Measurements from ENCODE around the gene COPE. TPM values are rescaled to one million over a fixed set of nuclear protein-coding genes. Genes with fewer than 3 reads are reported as not detected.

COPE gene
- total and polyA plus RNA-seq, 7 donors: 130 to 346 (median 198) TPM

DNA sequence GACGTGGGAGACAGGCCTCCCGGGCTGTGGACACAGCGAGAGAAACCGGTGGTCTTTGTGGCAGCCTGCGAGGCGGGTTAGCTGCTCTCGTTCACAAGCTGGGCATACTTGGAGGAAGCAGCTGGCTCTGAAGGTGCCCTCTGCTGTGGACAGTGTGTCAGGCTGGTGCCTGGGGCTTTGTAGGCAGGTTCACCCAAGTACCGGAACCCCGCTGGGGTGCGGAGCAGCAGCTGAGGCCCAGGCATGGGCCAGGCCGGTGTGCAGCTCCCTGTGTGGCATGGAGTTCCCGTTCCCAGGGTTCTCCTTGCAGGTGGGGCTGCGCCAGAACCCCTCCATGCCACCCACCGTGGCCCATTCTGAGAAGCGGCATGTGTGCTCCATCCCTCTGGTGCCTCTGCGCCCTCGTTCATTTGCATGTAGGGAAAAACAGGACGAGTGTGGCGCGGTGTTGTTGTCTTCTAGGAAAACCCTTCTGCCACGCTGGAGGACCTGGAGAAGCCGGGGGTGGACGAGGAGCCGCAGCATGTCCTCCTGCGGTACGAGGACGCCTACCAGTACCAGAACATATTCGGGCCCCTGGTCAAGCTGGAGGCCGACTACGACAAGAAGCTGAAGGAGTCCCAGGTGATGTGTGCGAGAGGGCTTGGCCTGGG, 67.4 kb downstream of the COPE start:
- WGBS, 2 donors: 95 to 96% methylated on average over 31 of the region's 31 CpGs
- DNase-seq: no peak
- Histone ChIP-seq H3K4me1 (peaks cover 0 to 46% (median 38%) of the 10 kb centered on the region in 4 donors), H3K27ac (no peak overlapping the region), H3K9me3 (no peaks in the 10 kb centered on the region), H3K27me3 (no peaks in the 10 kb centered on the region), H3K4me3 (no peak overlapping the region), H3K36me3 (peaks cover 33 to 73% (median 65%) of the 10 kb centered on the region in 4 donors)
- TF ChIP-seq CTCF (IDR thresholded peaks at IDR 0.05) (no peak), POLR2A (IDR thresholded peaks at IDR 0.05) (no peak), POLR2AphosphoS5 (IDR thresholded peaks at IDR 0.05) (no peak), EP300 (IDR thresholded peaks at IDR 0.05) (no peak)
- intact Hi-C loops (cut with DNase I): no loop called here

DNA sequence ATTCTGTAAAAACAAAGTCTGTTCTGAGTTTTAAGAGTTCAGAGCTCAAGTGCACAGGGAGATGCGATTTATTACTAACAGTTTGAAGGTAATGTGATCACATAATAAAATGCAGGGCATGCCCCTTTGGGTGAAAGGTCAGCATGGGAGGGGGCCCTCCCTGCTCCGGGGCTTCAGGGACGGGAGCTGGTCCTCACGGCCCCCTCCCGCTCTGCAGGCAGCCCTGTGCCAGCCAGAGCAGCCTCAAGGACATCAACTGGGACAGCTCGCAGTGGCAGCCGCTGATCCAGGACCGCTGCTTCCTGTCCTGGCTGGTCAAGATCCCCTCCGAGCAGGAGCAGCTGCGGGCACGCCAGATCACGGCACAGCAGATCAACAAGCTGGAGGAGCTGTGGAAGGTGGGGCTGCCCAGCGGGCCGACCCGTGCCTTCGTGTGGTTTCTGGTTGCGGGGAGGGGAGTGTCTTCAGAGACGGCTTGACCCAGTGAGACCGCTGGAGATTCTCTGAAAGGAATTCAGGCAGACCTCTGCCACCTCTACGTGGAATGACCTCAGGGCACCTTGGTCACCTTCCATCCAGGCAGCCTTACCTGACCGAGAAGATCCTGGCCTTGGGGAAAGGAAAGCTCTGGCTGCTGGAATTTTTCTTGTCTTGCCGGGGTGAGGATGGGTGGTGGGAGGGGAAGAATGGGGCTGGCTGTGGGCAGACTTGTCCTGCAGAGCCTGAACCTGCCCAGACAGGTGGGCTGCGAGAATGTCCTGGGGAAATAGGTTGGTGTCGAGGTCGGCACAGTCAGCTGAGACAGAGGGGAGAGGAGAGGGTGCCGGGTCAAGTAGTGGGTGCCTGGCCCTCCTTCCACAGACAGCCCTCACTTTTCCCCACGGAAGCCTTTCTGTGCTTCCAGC, 68.5 kb downstream of the COPE start:
- peak overlapping the region; percentile 69 to 74 (median 71) for H3K27ac ChIP-seq
- peaks cover 23 to 62% (median 56%) of the 10 kb centered on the region in 4 donors for H3K36me3 ChIP-seq
- DNase-seq: no peak
- H3K4me3 ChIP-seq: no peak overlapping the region
- intact Hi-C loops (cut with DNase I): no loop called here
- H3K27me3 ChIP-seq: no peaks in the 10 kb centered on the region
- H3K4me1 ChIP-seq: peaks cover 0 to 55% (median 43%) of the 10 kb centered on the region in 4 donors
- TF ChIP-seq POLR2A (IDR thresholded peaks at IDR 0.05): no peak
- TF ChIP-seq POLR2AphosphoS5 (IDR thresholded peaks at IDR 0.05): no peak
- no peak for TF ChIP-seq EP300 (IDR thresholded peaks at IDR 0.05)
- TF ChIP-seq CTCF (IDR thresholded peaks at IDR 0.05): no peak
- 86 to 89% methylated on average over 27 of the region's 27 CpGs for WGBS, 2 donors
- no peaks in the 10 kb centered on the region for H3K9me3 ChIP-seq

GRCh38 chr19:18849838-18850400, 69.3 kb downstream of the COPE start:
- Histone ChIP-seq H3K27ac (peak overlapping the region; percentile 69 to 74 (median 71)), H3K27me3 (no peaks in the 10 kb centered on the region), H3K36me3 (peaks cover 19 to 54% (median 49%) of the 10 kb centered on the region in 4 donors), H3K4me1 (peaks cover 0 to 60% (median 51%) of the 10 kb centered on the region in 4 donors), H3K4me3 (no peak overlapping the region), H3K9me3 (no peaks in the 10 kb centered on the region)
- DNase-seq: no peak
- WGBS, 2 donors: 70 to 72% methylated on average over 16 of the region's 16 CpGs
- TF ChIP-seq POLR2AphosphoS5 (IDR thresholded peaks at IDR 0.05): no peak
- no peak for TF ChIP-seq POLR2A (IDR thresholded peaks at IDR 0.05)
- TF ChIP-seq CTCF (IDR thresholded peaks at IDR 0.05): no peak
- TF ChIP-seq EP300 (IDR thresholded peaks at IDR 0.05): no peak
- intact Hi-C loops (cut with DNase I): loop anchor here (5.0 to 10.0 kb wide), 2 partner anchors 135 to 393 kb away; no protein-coding TSS in a partner anchor

Other genes starting within 250 kb of the COPE start
- gene CRTC1, start 235.7 kb downstream of the COPE start, total RNA-seq: 1 to 10 TPM; 2.5 to 7.2 (median 4.6) TPM
- gene CRTC1, start 235.7 kb downstream of the COPE start, polyA plus RNA-seq: 1 to 10 TPM; 2.8 to 8.9 (median 3.6) TPM
- 1 to 10 TPM in 2 of 4 donors, under 1 TPM in 2; 0.54 to 6.9 (median 1.0) TPM for gene COMP, start 128.1 kb downstream of the COPE start, total RNA-seq
- under 1 TPM in 1 of 3 donors, not detected in 2; 0.22 TPM for gene COMP, start 128.1 kb downstream of the COPE start, polyA plus RNA-seq
- 10 to 100 TPM; 48.4 to 55.3 (median 49.0) TPM for gene UPF1, start 87.4 kb downstream of the COPE start, total RNA-seq
- 10 to 100 TPM; 27.6 to 62.1 (median 31.4) TPM for gene UPF1, start 87.4 kb downstream of the COPE start, polyA plus RNA-seq
- 1 to 10 TPM in 2 of 4 donors, under 1 TPM in 2; 0.36 to 3.6 (median 1.1) TPM for gene CERS1, start 23.2 kb downstream of the COPE start, total RNA-seq
- under 1 TPM in 1 of 3 donors, not detected in 2; 0.70 TPM for gene CERS1, start 23.2 kb downstream of the COPE start, polyA plus RNA-seq
- gene DDX49, start 328 bp upstream of the COPE start, total RNA-seq: 10 to 100 TPM; 32.7 to 39.6 (median 38.4) TPM
- gene DDX49, start 328 bp upstream of the COPE start, polyA plus RNA-seq: 10 to 100 TPM; 35.4 to 51.1 (median 46.1) TPM
- gene HOMER3, start 21.8 kb upstream of the COPE start, total RNA-seq: 10 to 100 TPM; 15.7 to 36.3 (median 31.8) TPM
- gene HOMER3, start 21.8 kb upstream of the COPE start, polyA plus RNA-seq: 10 to 100 TPM in 1 of 3 donors, 1 to 10 TPM in 2; 6.2 to 22.8 (median 6.6) TPM
- gene SUGP2, start 114.1 kb upstream of the COPE start, total RNA-seq: 10 to 100 TPM; 25.0 to 82.3 (median 33.2) TPM
- gene SUGP2, start 114.1 kb upstream of the COPE start, polyA plus RNA-seq: 10 to 100 TPM in 1 of 3 donors, 1 to 10 TPM in 2; 7.8 to 45.8 (median 9.0) TPM
- 10 to 100 TPM; 11.4 to 21.7 (median 13.5) TPM for gene ARMC6, start 114.2 kb upstream of the COPE start, total RNA-seq
- 10 to 100 TPM; 15.6 to 23.5 (median 20.3) TPM for gene ARMC6, start 114.2 kb upstream of the COPE start, polyA plus RNA-seq
- gene SLC25A42, start 144.6 kb upstream of the COPE start, total RNA-seq: 1 to 10 TPM; 6.3 to 8.2 (median 7.3) TPM
- gene SLC25A42, start 144.6 kb upstream of the COPE start, polyA plus RNA-seq: 1 to 10 TPM; 2.4 to 9.5 (median 9.0) TPM
- gene TMEM161A, start 219.1 kb upstream of the COPE start, total RNA-seq: 10 to 100 TPM; 14.8 to 28.0 (median 18.3) TPM
- 10 to 100 TPM in 1 of 3 donors, 1 to 10 TPM in 2; 3.0 to 22.6 (median 4.4) TPM for gene TMEM161A, start 219.1 kb upstream of the COPE start, polyA plus RNA-seq